ENCODE results near the gene BAG1.

BAG1 gene

DNA sequence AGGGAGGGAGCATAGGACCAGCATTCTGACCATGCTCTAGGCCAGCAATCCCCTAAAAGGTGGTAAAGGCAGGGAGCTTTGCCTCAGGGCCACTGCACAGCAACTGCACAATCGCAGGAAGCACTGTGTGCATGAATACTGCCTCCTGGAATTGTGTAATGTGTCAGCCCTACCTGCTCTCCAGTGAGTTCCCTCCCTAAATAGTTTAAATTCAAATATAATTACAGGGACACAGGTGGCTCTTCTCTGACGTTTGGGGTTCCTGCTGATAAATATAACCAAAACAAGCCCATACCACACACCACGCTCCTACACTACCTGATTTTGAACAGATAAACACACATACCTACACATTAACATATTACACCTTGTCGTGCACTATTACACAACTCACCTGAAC is 9.0 kb downstream of the BAG1 start:
- Histone ChIP-seq H3K4me1 (ENCODE audit: control insufficient read depth, low read depth, low read length) (no peaks in the 10 kb centered on the region), H3K18ac (ENCODE audit: low read length) (no peak overlapping the region), H2AK5ac (ENCODE audit: low read length) (no peak overlapping the region), H3K4me2 (ENCODE audit: low read length) (no peak overlapping the region), H3K23ac (ENCODE audit: low read length) (no peak overlapping the region), H3K56ac (ENCODE audit: low read length) (no peak overlapping the region), H3K27ac (ENCODE audit: low read depth, low read length) (no peak overlapping the region), H2BK5ac (ENCODE audit: low read length) (no peak overlapping the region), H3K79me1 (ENCODE audit: low read length) (no peaks in the 10 kb centered on the region), H4K8ac (ENCODE audit: low read depth, low read length) (no peak overlapping the region), H3K36me3 (ENCODE audit: control insufficient read depth, insufficient read depth, low read length) (peaks cover 20% of the 10 kb centered on the region), H2BK120ac (ENCODE audit: low read depth, low read length) (no peak overlapping the region), H2BK15ac (replicated peaks; ENCODE audit: low read depth) (no peak overlapping the region), H3K9ac (ENCODE audit: low read length) (no peak overlapping the region), H3K27me3 (ENCODE audit: insufficient read depth, low read length, poor library complexity) (no peaks in the 10 kb centered on the region), H3K4ac (ENCODE audit: low read depth, low read length) (no peak overlapping the region), H3K4me3 (ENCODE audit: low read length) (no peak overlapping the region), H3K79me2 (ENCODE audit: control insufficient read depth, insufficient read depth, low read length) (no peaks in the 10 kb centered on the region), H4K5ac (ENCODE audit: low read length) (no peak overlapping the region)
- 100% methylated on average over 2 of the region's 4 CpGs for WGBS (ENCODE audit: extremely low coverage, insufficient coverage, low lambda C conversion rate)
- DNase-seq = no peak

GRCh38 chr9:33255014-33255413 is 9.5 kb downstream of the BAG1 start:
- H3K23ac ChIP-seq (ENCODE audit: low read length) = no peak overlapping the region
- no peak overlapping the region for H2BK120ac ChIP-seq (ENCODE audit: low read depth, low read length)
- no peak overlapping the region for H3K18ac ChIP-seq (ENCODE audit: low read length)
- no peak for DNase-seq
- H3K4ac ChIP-seq (ENCODE audit: low read depth, low read length) = no peak overlapping the region
- no peaks in the 10 kb centered on the region for H3K27me3 ChIP-seq (ENCODE audit: insufficient read depth, low read length, poor library complexity)
- H2BK15ac ChIP-seq (replicated peaks; ENCODE audit: low read depth) = no peak overlapping the region
- H3K79me1 ChIP-seq (ENCODE audit: low read length) = no peaks in the 10 kb centered on the region
- H3K4me1 ChIP-seq (ENCODE audit: control insufficient read depth, low read depth, low read length) = no peaks in the 10 kb centered on the region
- H4K5ac ChIP-seq (ENCODE audit: low read length) = no peak overlapping the region
- H3K4me3 ChIP-seq (ENCODE audit: low read length) = no peak overlapping the region
- no peak overlapping the region for H3K4me2 ChIP-seq (ENCODE audit: low read length)
- no CpG with 5 or more reads among the region's 8 CpGs for WGBS (ENCODE audit: extremely low coverage, insufficient coverage, low lambda C conversion rate)
- no peak overlapping the region for H3K56ac ChIP-seq (ENCODE audit: low read length)
- H3K79me2 ChIP-seq (ENCODE audit: control insufficient read depth, insufficient read depth, low read length) = no peaks in the 10 kb centered on the region
- no peak overlapping the region for H2AK5ac ChIP-seq (ENCODE audit: low read length)
- H2BK5ac ChIP-seq (ENCODE audit: low read length) = no peak overlapping the region
- no peak overlapping the region for H3K27ac ChIP-seq (ENCODE audit: low read depth, low read length)
- H3K9ac ChIP-seq (ENCODE audit: low read length) = no peak overlapping the region
- H3K36me3 ChIP-seq (ENCODE audit: control insufficient read depth, insufficient read depth, low read length) = peaks cover 19% of the 10 kb centered on the region
- H4K8ac ChIP-seq (ENCODE audit: low read depth, low read length) = no peak overlapping the region

GRCh38 chr9:33254211-33254610 is 10.3 kb downstream of the BAG1 start:
- no peak overlapping the region for H3K4ac ChIP-seq (ENCODE audit: low read depth, low read length)
- H4K5ac ChIP-seq (ENCODE audit: low read length) = no peak overlapping the region
- H3K4me3 ChIP-seq (ENCODE audit: low read length) = no peak overlapping the region
- peaks cover 18% of the 10 kb centered on the region for H3K36me3 ChIP-seq (ENCODE audit: control insufficient read depth, insufficient read depth, low read length)
- H2BK120ac ChIP-seq (ENCODE audit: low read depth, low read length) = no peak overlapping the region
- no peak overlapping the region for H2AK5ac ChIP-seq (ENCODE audit: low read length)
- no peak overlapping the region for H2BK15ac ChIP-seq (replicated peaks; ENCODE audit: low read depth)
- H3K27ac ChIP-seq (ENCODE audit: low read depth, low read length) = no peak overlapping the region
- H3K9ac ChIP-seq (ENCODE audit: low read length) = no peak overlapping the region
- H3K4me1 ChIP-seq (ENCODE audit: control insufficient read depth, low read depth, low read length) = no peaks in the 10 kb centered on the region
- no CpG with 5 or more reads among the region's 4 CpGs for WGBS (ENCODE audit: extremely low coverage, insufficient coverage, low lambda C conversion rate)
- no peaks in the 10 kb centered on the region for H3K27me3 ChIP-seq (ENCODE audit: insufficient read depth, low read length, poor library complexity)
- DNase-seq = no peak
- no peaks in the 10 kb centered on the region for H3K79me1 ChIP-seq (ENCODE audit: low read length)
- no peak overlapping the region for H3K56ac ChIP-seq (ENCODE audit: low read length)
- H3K23ac ChIP-seq (ENCODE audit: low read length) = no peak overlapping the region
- H3K18ac ChIP-seq (ENCODE audit: low read length) = no peak overlapping the region
- H3K4me2 ChIP-seq (ENCODE audit: low read length) = no peak overlapping the region
- no peaks in the 10 kb centered on the region for H3K79me2 ChIP-seq (ENCODE audit: control insufficient read depth, insufficient read depth, low read length)
- H2BK5ac ChIP-seq (ENCODE audit: low read length) = no peak overlapping the region
- H4K8ac ChIP-seq (ENCODE audit: low read depth, low read length) = no peak overlapping the region

- H3K4ac ChIP-seq (ENCODE audit: low read depth, low read length) = no peak overlapping the region
- WGBS (ENCODE audit: extremely low coverage, insufficient coverage, low lambda C conversion rate) = no CpG with 5 or more reads among the region's 1 CpG
- H3K27me3 ChIP-seq (ENCODE audit: insufficient read depth, low read length, poor library complexity) = no peaks in the 10 kb centered on the region
- H3K79me1 ChIP-seq (ENCODE audit: low read length) = no peaks in the 10 kb centered on the region
- H3K36me3 ChIP-seq (ENCODE audit: control insufficient read depth, insufficient read depth, low read length) = peaks cover 9% of the 10 kb centered on the region
- H3K4me1 ChIP-seq (ENCODE audit: control insufficient read depth, low read depth, low read length) = no peaks in the 10 kb centered on the region
- no peak overlapping the region for H2AK5ac ChIP-seq (ENCODE audit: low read length)
- H3K4me3 ChIP-seq (ENCODE audit: low read length) = no peak overlapping the region
- H3K18ac ChIP-seq (ENCODE audit: low read length) = no peak overlapping the region
- no peak overlapping the region for H2BK15ac ChIP-seq (replicated peaks; ENCODE audit: low read depth)
- H3K27ac ChIP-seq (ENCODE audit: low read depth, low read length) = no peak overlapping the region
- H3K4me2 ChIP-seq (ENCODE audit: low read length) = no peak overlapping the region
- no peak overlapping the region for H2BK120ac ChIP-seq (ENCODE audit: low read depth, low read length)
- no peak overlapping the region for H4K5ac ChIP-seq (ENCODE audit: low read length)
- no peak overlapping the region for H4K8ac ChIP-seq (ENCODE audit: low read depth, low read length)
- H3K56ac ChIP-seq (ENCODE audit: low read length) = no peak overlapping the region
- H2BK5ac ChIP-seq (ENCODE audit: low read length) = no peak overlapping the region
- H3K79me2 ChIP-seq (ENCODE audit: control insufficient read depth, insufficient read depth, low read length) = no peaks in the 10 kb centered on the region
- no peak overlapping the region for H3K9ac ChIP-seq (ENCODE audit: low read length)
- no peak for DNase-seq
- no peak overlapping the region for H3K23ac ChIP-seq (ENCODE audit: low read length)
These were observed 14.0 kb downstream of the BAG1 start for GRCh38 chr9:33250458-33250995.

GRCh38 chr9:33249983-33250382 is 14.5 kb downstream of the BAG1 start:
- Histone ChIP-seq H3K9ac (ENCODE audit: low read length) (no peak overlapping the region), H3K36me3 (ENCODE audit: control insufficient read depth, insufficient read depth, low read length) (peaks cover 6% of the 10 kb centered on the region)

DNA sequence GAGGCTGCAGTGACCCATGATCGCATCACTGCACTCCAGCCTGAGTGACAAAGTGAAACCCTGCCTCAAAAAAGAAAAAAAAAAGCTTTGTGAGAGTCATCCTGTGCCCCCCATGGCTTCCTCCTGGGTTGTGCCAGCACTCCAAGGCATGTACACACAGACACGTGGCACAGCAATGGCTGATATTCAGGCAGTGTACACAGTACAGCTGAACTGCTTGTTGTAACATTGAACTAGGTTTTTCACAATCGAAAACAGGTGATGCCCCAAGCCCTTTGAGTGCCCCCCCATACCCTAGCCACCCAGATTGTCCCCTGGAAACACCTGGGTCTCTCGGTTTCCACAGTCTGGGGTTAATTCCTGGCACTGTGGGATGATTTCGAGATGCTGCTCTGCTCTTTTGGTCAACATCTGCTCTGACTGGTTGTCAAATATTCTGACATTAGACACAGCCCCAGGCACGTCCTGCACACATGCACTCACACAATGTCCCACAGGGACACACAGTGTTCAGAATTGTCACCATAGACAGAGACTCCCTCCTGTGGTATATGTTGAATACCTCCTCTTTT is 15.3 kb downstream of the BAG1 start:
- Histone ChIP-seq H3K79me2 (ENCODE audit: control insufficient read depth, insufficient read depth, low read length) (no peaks in the 10 kb centered on the region), H3K18ac (ENCODE audit: low read length) (no peak overlapping the region), H2AK5ac (ENCODE audit: low read length) (no peak overlapping the region), H2BK120ac (ENCODE audit: low read depth, low read length) (no peak overlapping the region), H3K4me3 (ENCODE audit: low read length) (no peak overlapping the region), H4K8ac (ENCODE audit: low read depth, low read length) (no peak overlapping the region), H3K56ac (ENCODE audit: low read length) (no peak overlapping the region), H3K27me3 (ENCODE audit: insufficient read depth, low read length, poor library complexity) (no peaks in the 10 kb centered on the region), H3K9ac (ENCODE audit: low read length) (no peak overlapping the region), H3K4ac (ENCODE audit: low read depth, low read length) (no peak overlapping the region), H2BK15ac (replicated peaks; ENCODE audit: low read depth) (no peak overlapping the region), H3K4me2 (ENCODE audit: low read length) (no peak overlapping the region), H3K79me1 (ENCODE audit: low read length) (no peaks in the 10 kb centered on the region), H2BK5ac (ENCODE audit: low read length) (no peak overlapping the region), H3K36me3 (ENCODE audit: control insufficient read depth, insufficient read depth, low read length) (peaks cover 2% of the 10 kb centered on the region), H3K23ac (ENCODE audit: low read length) (no peak overlapping the region), H4K5ac (ENCODE audit: low read length) (no peak overlapping the region), H3K27ac (ENCODE audit: low read depth, low read length) (no peak overlapping the region), H3K4me1 (ENCODE audit: control insufficient read depth, low read depth, low read length) (no peaks in the 10 kb centered on the region)
- DNase-seq = no peak
- no CpG with 5 or more reads among the region's 6 CpGs for WGBS (ENCODE audit: extremely low coverage, insufficient coverage, low lambda C conversion rate)

More at GRCh38 chr9:33249983-33250382, 14.5 kb downstream of the BAG1 start:
- Histone ChIP-seq H3K4me1 (ENCODE audit: control insufficient read depth, low read depth, low read length) (no peaks in the 10 kb centered on the region), H4K8ac (ENCODE audit: low read depth, low read length) (no peak overlapping the region), H3K79me2 (ENCODE audit: control insufficient read depth, insufficient read depth, low read length) (no peaks in the 10 kb centered on the region), H2AK5ac (ENCODE audit: low read length) (no peak overlapping the region), H3K4me2 (ENCODE audit: low read length) (no peak overlapping the region), H3K79me1 (ENCODE audit: low read length) (no peaks in the 10 kb centered on the region), H3K56ac (ENCODE audit: low read length) (no peak overlapping the region), H3K27me3 (ENCODE audit: insufficient read depth, low read length, poor library complexity) (no peaks in the 10 kb centered on the region), H3K18ac (ENCODE audit: low read length) (no peak overlapping the region), H3K27ac (ENCODE audit: low read depth, low read length) (no peak overlapping the region), H4K5ac (ENCODE audit: low read length) (no peak overlapping the region), H3K23ac (ENCODE audit: low read length) (no peak overlapping the region), H2BK120ac (ENCODE audit: low read depth, low read length) (no peak overlapping the region), H3K4ac (ENCODE audit: low read depth, low read length) (no peak overlapping the region), H2BK5ac (ENCODE audit: low read length) (no peak overlapping the region), H3K4me3 (ENCODE audit: low read length) (no peak overlapping the region), H2BK15ac (replicated peaks; ENCODE audit: low read depth) (no peak overlapping the region)
- no peak for DNase-seq
- no CpG with 5 or more reads among the region's 2 CpGs for WGBS (ENCODE audit: extremely low coverage, insufficient coverage, low lambda C conversion rate)
